B cell (primary cell): Measurements from ENCODE around the gene SLCO3A1. TPM values are rescaled to one million over a fixed set of nuclear protein-coding genes. Genes with fewer than 3 reads are reported as not detected.

Experiments
- ATAC-seq: fragments of 200-7000 bp; cut with Tn5 transposase; one replicate; pipeline ENCODE4 v1.10.0; 2021; ENCODE audit warnings: low read depth, mild to moderate bottlenecking, moderate number of reproducible peaks, moderate library complexity
- CTCF ChIA-PET: fragments of 350-600 bp; sonication (Branson Sonifier 250); formaldehyde crosslinking; loops from one replicate; lab custom pipeline; 2021; ENCODE audit warnings: antibody characterized with exemption, inconsistent platforms; lab: Charles Lee
- POLR2A ChIA-PET: fragments of 350-600 bp; sonication (Branson Sonifier 250); formaldehyde crosslinking; loops from one replicate; lab custom pipeline; 2021; ENCODE audit warnings: antibody characterized with exemption; lab: Charles Lee
- DNase-seq: peaks from one replicate; pipeline ENCODE4 v3.0.0; 2013
- H2AFZ ChIP-seq: 2 replicates; pipeline ENCODE4 v1.6.1; 2012; ENCODE audit warnings: mild to moderate bottlenecking, low read depth, low read length; ENCODE audit not compliant: insufficient read depth, poor library complexity, severe bottlenecking
- H3K27ac ChIP-seq, 2 donors: 1 replicate in 1 of 2; 2 replicates in 1 of 2; pipeline ENCODE4 v1.5.1; 2012 to 2013; ENCODE audit warnings: low read length in 2 of 2, mild to moderate bottlenecking in 2 of 2, moderate library complexity in 1 of 2
- H3K27me3 ChIP-seq, 4 experiments: fragments of 200-600 bp in 1 of 4; sonication (generic) in 1 of 4; replicated peaks in 1 of 4; 1 replicate in 2 of 4; 2 replicates in 2 of 4; pipeline versions ENCODE4 v1.6.1 to v1.7.0; 2013 to 2016; ENCODE audit warnings: low read length in 3 of 4, mild to moderate bottlenecking in 2 of 4, mixed read lengths in 1 of 4, moderate library complexity in 1 of 4; ENCODE audit not compliant: insufficient read depth in 4 of 4, control insufficient read depth in 3 of 4; ENCODE audit errors: control extremely low read depth in 1 of 4
- H3K36me3 ChIP-seq, 2 experiments: replicated peaks in 1 of 2; 1 replicate in 1 of 2; 2 replicates in 1 of 2; pipeline versions ENCODE4 v1.6.1 to v1.7.1; 2013; ENCODE audit warnings: low read length in 1 of 2; ENCODE audit not compliant: insufficient read depth in 2 of 2, control insufficient read depth in 1 of 2; ENCODE audit errors: control extremely low read depth in 1 of 2, extremely low read depth in 1 of 2
- H3K4me1 ChIP-seq, 2 donors: fragments of 200-600 bp in 1 of 2; sonication (generic) in 1 of 2; 1 replicate in 1 of 2; 2 replicates in 1 of 2; pipeline versions ENCODE4 v1.5.1 to v1.6.1; 2013 to 2017; ENCODE audit warnings: low read length in 2 of 2; ENCODE audit not compliant: control insufficient read depth in 2 of 2, insufficient read depth in 2 of 2
- H3K4me2 ChIP-seq: replicated peaks from 2 replicates; pipeline ENCODE3; 2012; ENCODE audit warnings: mild to moderate bottlenecking, low read depth, low read length; ENCODE audit not compliant: poor library complexity, severe bottlenecking
- H3K4me3 ChIP-seq, 5 experiments: fragments of 200-600 bp in 1 of 5; sonication (generic) in 1 of 5; 1 replicate in 3 of 5; 2 replicates in 2 of 5; pipeline versions ENCODE4 v1.5.1 to v1.7.0; 2011 to 2016; ENCODE audit warnings: low read length in 4 of 5, mild to moderate bottlenecking in 4 of 5, low read depth in 2 of 5, control low read depth in 1 of 5, moderate library complexity in 1 of 5; ENCODE audit not compliant: insufficient read depth in 1 of 5; ENCODE audit errors: control extremely low read depth in 1 of 5, extremely low read depth in 1 of 5
- H3K79me2 ChIP-seq: fragments of 200-600 bp; sonication (generic); one replicate; pipeline ENCODE4 v1.6.0; 2016; ENCODE audit warnings: low read length; ENCODE audit not compliant: control insufficient read depth, insufficient read depth
- H3K9ac ChIP-seq: fragments of 200-600 bp; sonication (generic); 2 replicates; pipeline ENCODE4 v1.6.1; 2017; ENCODE audit warnings: mild to moderate bottlenecking, low read length, moderate library complexity
- H3K9me3 ChIP-seq, 3 donors: one replicate each; pipeline versions ENCODE4 v1.6.1 to v1.7.1; 2013; ENCODE audit warnings: low read length in 2 of 3; ENCODE audit not compliant: control insufficient read depth in 2 of 3, insufficient read depth in 1 of 3; ENCODE audit errors: control extremely low read depth in 1 of 3
- H4K20me1 ChIP-seq: 2 replicates; pipeline ENCODE4 v1.6.0; 2012; ENCODE audit warnings: mild to moderate bottlenecking, low read length; ENCODE audit not compliant: insufficient read depth, control insufficient read depth, poor library complexity, severe bottlenecking
- H3K27ac Mint-ChIP-seq: one replicate; pipeline ENCODE4 v1.8.0; 2021; ENCODE audit warnings: mixed read lengths
- H3K27me3 Mint-ChIP-seq: one replicate; pipeline ENCODE4 v1.8.0; 2021; ENCODE audit warnings: mixed read lengths
- H3K4me1 Mint-ChIP-seq: one replicate; pipeline ENCODE4 v1.8.0; 2021; ENCODE audit warnings: mixed read lengths
- H3K4me3 Mint-ChIP-seq: one replicate; pipeline ENCODE4 v1.8.0; 2021; ENCODE audit warnings: mixed read lengths
- H3K9me3 Mint-ChIP-seq: one replicate; pipeline ENCODE4 v1.8.0; 2022; ENCODE audit warnings: mixed read lengths; ENCODE audit not compliant: insufficient read depth
- EZH2 ChIP-seq: IDR thresholded peaks from 2 replicates; pipeline ENCODE4 v1.6.1; 2012; ENCODE audit warnings: borderline replicate concordance, low read depth, mild to moderate bottlenecking, moderate library complexity, low read length; ENCODE audit not compliant: insufficient read depth, poor library complexity, severe bottlenecking
- WGBS: methylation state at CpG from one replicate; pipeline ENCODE4 v1.1.5; 2013; ENCODE audit warnings: missing lambda C conversion rate; ENCODE audit not compliant: insufficient coverage; 5-methylcytosine and 5-hydroxymethylcytosine counted together
- intact Hi-C: fragments of 100-400 bp; cut with micrococcal nuclease; formaldehyde crosslinking; loops from one replicate; pipeline ENCODE4 v1.10.0; 2022
- polyA plus RNA-seq: library from polyadenylated mRNA; depleted of rRNA; stranded (reverse); fragments of >200 nt; gene quantifications from 2 replicates; pipeline ENCODE4 v1.2.3, GENCODE V29; 2012
- total RNA-seq, 2 donors: library from RNA; stranded (reverse); fragments of 120-200 nt in 1 of 2; gene quantifications; 1 replicate in 1 of 2; 2 replicates in 1 of 2; pipeline versions ENCODE4 v1.2.3 to v1.2.4, GENCODE V29; 2013 to 2022
- TF ChIP-seq, protein P1 (sequence below): fragments of 200-600 bp; IDR thresholded peaks from one replicate; pipeline ENCODE4 v1.8.0; 2022; ENCODE audit warnings: antibody characterized with exemption, mild to moderate bottlenecking

SLCO3A1 gene
- total and polyA plus RNA-seq, 2 donors (not counting 1 experiment from before 2014, with no cell fraction given): 0.99 to 2.3 TPM

DNA sequence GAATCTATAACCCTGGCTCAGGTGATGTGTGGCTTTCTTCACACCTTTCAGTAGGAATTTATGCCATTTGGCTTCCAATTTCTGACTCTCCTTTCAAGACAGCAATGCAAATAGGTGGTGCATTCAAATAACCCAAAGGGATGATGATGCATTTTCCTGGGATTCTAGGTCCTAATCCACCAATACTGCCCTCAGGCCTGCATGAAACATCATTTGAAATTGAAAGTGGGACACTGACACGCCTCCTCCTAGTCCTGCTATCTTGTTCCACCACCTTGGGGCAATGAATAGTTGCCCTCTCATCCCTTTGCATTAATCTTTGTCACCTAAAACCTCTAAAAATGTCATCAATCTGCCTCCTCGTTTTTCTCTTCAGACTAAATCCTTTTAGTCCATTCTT is 341.7 kb downstream of the SLCO3A1 start:
- Histone ChIP-seq H3K27ac (no peak overlapping the region), H3K27me3 (no peaks in the 10 kb centered on the region), H3K9ac (no peak overlapping the region), H3K9me3 (no peaks in the 10 kb centered on the region), H3K36me3 (no peaks in the 10 kb centered on the region), H3K79me2 (no peaks in the 10 kb centered on the region), H2AFZ (no peak overlapping the region), H3K4me2 (no peak overlapping the region), H3K4me3 (no peak overlapping the region), H3K4me1 (no peaks in the 10 kb centered on the region), H4K20me1 (no peaks in the 10 kb centered on the region)
- ATAC-seq: no peak
- POLR2A ChIA-PET: no interaction called here
- H3K27me3 Mint-ChIP-seq: peaks cover 4% of the 10 kb centered on the region
- WGBS: 40% methylated on average over 1 of the region's 2 CpGs
- no peak overlapping the region for H3K4me3 Mint-ChIP-seq
- no peak for DNase-seq
- no peaks in the 10 kb centered on the region for H3K4me1 Mint-ChIP-seq
- H3K27ac Mint-ChIP-seq: no peak overlapping the region
- no peak for TF ChIP-seq EZH2
- TF ChIP-seq, protein P1, sequence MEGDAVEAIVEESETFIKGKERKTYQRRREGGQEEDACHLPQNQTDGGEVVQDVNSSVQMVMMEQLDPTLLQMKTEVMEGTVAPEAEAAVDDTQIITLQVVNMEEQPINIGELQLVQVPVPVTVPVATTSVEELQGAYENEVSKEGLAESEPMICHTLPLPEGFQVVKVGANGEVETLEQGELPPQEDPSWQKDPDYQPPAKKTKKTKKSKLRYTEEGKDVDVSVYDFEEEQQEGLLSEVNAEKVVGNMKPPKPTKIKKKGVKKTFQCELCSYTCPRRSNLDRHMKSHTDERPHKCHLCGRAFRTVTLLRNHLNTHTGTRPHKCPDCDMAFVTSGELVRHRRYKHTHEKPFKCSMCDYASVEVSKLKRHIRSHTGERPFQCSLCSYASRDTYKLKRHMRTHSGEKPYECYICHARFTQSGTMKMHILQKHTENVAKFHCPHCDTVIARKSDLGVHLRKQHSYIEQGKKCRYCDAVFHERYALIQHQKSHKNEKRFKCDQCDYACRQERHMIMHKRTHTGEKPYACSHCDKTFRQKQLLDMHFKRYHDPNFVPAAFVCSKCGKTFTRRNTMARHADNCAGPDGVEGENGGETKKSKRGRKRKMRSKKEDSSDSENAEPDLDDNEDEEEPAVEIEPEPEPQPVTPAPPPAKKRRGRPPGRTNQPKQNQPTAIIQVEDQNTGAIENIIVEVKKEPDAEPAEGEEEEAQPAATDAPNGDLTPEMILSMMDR: no peak
- CTCF ChIA-PET: no interaction called here
- intact Hi-C loops: no loop called here
- H3K9me3 Mint-ChIP-seq: no peaks in the 10 kb centered on the region

DNA sequence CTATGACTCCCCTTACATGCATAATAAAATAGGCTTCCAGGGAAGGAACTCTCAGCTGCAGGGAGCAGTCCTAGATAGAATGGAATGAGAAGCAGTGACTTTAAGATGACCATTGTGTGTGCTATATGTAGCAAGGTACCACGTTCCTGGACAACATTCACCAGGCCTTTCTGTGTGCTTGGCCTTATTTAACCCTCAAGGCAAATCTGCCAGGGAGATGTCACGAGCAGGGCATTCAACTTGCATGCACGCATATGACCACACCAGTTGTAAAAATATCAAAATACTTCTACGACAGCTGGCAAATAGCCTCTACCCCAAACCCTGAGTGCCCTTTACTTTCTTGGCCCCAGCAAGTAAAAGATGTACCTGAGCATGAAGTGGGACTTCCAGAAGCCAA is 342.8 kb downstream of the SLCO3A1 start:
- Histone ChIP-seq H3K27me3 (no peaks in the 10 kb centered on the region), H3K4me2 (no peak overlapping the region), H3K4me3 (no peak overlapping the region), H3K27ac (no peak overlapping the region), H3K79me2 (no peaks in the 10 kb centered on the region), H3K9me3 (no peaks in the 10 kb centered on the region), H3K4me1 (no peaks in the 10 kb centered on the region), H3K9ac (no peak overlapping the region), H2AFZ (no peak overlapping the region), H3K36me3 (no peaks in the 10 kb centered on the region), H4K20me1 (no peaks in the 10 kb centered on the region)
- CTCF ChIA-PET: no interaction called here
- H3K4me1 Mint-ChIP-seq: no peaks in the 10 kb centered on the region
- H3K4me3 Mint-ChIP-seq: no peak overlapping the region
- WGBS: 100% methylated on average over 2 of the region's 4 CpGs
- H3K27me3 Mint-ChIP-seq: peaks cover 4% of the 10 kb centered on the region
- ATAC-seq (no peak), DNase-seq (no peak)
- peaks cover 2% of the 10 kb centered on the region for H3K9me3 Mint-ChIP-seq
- no peak overlapping the region for H3K27ac Mint-ChIP-seq
- TF ChIP-seq, protein P1: no peak
- TF ChIP-seq EZH2: no peak
- intact Hi-C loops: no loop called here
- POLR2A ChIA-PET: no interaction called here
